ENCODE measurements around the gene PCMTD2.

The PCMTD2 gene

GRCh38 chr20:64239449-64240242, 15.9 kb upstream of the PCMTD2 start:
- FAIRE-seq, result no peak

GRCh38 chr20:64240243-64241015, 15.1 kb upstream of the PCMTD2 start:
- FAIRE-seq, result no peak

- FAIRE-seq, result no peak
Observed at GRCh38 chr20:64241061-64241460, 14.5 kb upstream of the PCMTD2 start.

GRCh38 chr20:64242003-64242796, 13.3 kb upstream of the PCMTD2 start:
- FAIRE-seq, result no peak

- FAIRE-seq, result no peak
Observed at GRCh38 chr20:64242797-64243475, 12.6 kb upstream of the PCMTD2 start.

DNA sequence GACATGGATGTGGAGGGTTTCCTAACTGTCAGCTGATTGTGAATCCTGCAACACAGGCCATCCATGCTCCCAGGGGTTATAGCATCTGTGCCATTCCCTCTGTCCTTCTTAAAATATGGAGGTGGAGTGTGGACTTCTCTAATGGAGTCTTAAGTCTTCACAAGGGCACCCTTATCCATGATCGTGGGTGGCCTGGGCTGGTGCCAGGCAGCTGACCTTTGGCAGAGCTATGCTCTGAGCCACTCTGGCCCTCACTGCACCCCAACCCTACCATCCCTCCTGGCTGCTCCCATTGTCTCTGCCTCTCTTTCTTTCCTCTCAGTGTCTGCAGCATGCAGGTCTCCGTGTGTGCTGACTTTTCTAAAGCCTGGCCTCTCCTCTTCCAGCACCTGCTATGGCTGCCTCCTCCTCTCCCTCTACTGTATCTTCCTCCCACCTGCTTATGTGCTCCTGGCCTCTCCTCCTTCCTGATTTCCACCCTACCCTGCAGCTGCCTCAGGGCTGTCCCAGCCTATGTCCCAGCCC, 11.2 kb upstream of the PCMTD2 start:
- FAIRE-seq, result no peak

- no peak for FAIRE-seq
Observed at GRCh38 chr20:64244870-64245603, 10.5 kb upstream of the PCMTD2 start.

- no peak for FAIRE-seq
Observed at GRCh38 chr20:64245746-64246595, 9.6 kb upstream of the PCMTD2 start.

GRCh38 chr20:64246616-64247306, 8.8 kb upstream of the PCMTD2 start:
- no peak for FAIRE-seq

DNA sequence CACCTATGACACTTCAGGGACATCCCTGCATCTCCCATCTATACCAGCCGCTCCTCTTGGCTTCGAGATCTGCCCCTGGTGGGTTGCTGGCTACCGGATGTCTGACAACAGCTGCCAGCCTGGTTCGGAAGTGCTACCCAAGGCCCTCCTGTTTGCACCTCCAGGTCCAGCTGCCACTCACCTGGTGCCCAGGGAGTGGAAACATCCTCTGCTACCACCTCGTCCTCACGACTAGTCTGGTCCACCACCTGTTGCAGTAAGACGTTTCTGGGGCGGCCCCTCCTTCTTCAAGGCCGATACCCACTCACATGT, 8.3 kb upstream of the PCMTD2 start:
- no peak for FAIRE-seq

DNA sequence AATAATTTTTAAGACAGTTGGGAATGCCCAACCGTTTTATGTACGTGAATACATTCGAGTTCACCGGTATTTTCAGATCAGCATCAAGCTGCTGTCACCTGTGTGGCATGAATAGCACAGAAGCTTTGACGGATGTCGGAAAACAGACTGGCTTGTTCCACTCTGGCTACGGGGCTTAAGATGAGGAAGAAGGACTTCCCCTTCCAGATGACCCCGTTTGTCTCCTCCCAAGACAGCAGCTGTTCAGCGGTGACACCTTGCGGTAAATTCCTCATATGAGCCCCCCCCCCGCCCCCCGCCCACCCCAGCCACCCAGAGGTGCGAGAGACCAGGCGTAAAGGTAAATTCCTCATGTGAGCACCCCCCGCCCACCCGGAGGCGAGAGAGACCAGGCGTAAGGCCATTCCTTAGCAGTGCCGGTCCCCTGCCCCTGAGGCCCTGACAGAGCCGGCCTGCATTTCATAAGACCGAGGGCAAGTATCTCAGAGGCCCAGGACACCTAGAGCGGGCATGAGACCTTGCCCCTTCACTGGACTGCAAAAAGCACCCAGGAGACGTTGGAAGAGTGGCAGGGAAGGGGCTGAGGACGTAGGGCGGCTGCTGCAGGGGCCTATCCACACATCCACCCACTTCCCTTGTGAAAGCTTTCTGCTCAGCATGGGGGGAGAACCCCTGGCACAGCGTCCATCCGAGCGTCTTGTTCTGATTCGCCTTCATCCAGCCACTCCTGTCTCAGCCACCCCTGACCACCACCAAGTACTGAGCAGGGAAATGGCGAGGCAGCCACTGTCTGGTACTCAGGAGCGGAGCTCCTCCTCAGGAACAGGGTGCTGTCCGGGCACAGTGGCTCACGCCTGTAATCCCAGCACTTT, 7.3 kb upstream of the PCMTD2 start:
- FAIRE-seq, result no peak

DNA sequence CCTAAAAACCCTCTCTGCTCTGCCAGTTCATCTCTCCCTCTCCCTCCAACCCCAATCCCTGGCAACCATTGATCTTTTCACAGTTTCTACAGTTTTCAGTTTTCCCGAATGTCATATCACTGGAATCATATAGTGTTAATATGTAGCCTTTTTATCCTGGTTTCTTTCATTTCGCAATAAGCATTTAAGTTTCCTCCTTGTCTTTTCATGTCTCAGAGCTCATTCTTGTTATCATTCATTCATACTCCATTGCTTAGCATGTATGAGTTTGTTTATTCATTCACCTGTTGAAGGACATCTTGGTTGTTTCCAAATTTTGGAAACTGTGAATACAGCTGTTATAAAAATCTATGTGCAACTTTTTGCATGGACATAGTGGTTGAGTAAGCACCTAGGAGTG, 5.5 kb upstream of the PCMTD2 start:
- no peak for FAIRE-seq

DNA sequence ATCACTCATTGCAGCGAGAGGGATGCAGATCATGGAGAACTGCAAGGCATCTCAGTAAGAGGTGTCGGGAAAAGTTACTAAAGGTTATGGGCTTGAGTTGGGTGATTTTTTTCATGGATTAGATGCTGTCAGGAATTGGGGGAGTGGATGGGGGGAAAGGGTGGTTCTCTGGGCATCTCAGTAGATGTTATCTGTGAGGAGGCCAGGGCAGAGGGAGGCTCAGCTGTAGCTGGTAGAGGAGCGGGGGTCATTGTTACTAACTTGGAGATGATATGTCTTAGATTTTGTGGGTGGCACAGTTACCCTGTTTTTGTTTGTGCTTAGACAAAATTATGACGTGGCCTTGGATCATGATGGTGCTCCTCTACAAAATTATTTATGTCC, 2.6 kb upstream of the PCMTD2 start:
- FAIRE-seq, result no peak

- no peak for FAIRE-seq
Observed at GRCh38 chr20:64253443-64253842, 2.1 kb upstream of the PCMTD2 start.

DNA sequence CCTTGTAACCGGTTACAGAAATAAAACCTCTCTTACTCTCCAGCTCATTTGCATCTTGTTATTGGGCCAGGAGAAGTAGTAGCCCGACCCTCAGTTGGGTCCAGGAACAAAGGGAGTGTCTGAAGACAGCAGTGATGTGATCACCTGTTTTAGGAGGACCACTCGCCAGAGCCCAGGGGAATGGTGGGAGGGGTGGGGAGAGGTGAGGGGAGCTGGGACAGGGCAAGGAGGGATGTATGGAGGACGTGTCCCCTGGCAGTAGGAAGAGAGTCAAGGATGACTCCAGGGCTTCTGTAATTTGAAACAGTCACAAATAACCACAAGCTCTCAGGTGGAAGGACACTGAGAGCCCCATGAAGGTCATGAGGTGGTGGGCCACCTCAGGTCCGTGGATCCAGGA, 1.4 kb upstream of the PCMTD2 start:
- no peak for FAIRE-seq

DNA sequence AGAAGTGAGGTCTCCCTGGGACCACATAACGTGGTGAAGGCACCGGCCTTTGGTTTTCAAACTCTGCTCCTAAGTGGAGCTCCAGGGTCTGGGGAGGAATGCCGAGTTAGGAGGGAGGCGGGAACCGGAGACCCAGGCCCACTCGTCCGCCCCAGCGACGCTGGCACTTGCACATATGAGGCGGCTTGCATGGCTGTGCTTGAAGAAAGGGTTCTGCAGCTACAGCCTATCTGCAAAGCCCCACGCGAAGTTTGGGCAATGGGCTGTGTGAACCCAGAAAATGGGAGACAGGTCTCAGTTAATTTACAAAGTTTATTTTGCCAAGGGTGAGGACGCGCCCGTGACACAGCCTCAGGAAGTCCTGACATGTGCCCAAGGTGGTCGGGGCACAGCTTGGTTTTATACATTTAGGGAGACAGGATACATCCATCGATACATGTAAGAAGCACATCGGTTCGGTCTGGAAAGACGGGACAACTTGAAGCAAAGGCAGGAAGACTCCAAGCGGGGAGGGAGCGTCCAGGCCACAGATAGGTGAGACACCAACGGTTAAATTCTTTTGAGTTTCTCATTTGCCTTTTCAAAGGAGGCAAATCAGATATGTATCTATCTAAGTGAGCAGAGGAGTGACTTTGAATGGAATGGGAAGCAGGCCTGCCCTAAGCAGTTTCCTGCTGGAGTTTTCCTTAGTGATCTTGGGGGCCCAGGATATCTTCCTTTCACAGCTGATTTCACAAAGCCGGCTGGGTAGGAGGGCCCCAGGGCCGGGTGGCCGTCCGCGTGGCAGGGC, 782 bp upstream of the PCMTD2 start:
- no peak for FAIRE-seq

- no peak for FAIRE-seq
Observed at GRCh38 chr20:64256282-64256935, 861 bp downstream of the PCMTD2 start.

DNA sequence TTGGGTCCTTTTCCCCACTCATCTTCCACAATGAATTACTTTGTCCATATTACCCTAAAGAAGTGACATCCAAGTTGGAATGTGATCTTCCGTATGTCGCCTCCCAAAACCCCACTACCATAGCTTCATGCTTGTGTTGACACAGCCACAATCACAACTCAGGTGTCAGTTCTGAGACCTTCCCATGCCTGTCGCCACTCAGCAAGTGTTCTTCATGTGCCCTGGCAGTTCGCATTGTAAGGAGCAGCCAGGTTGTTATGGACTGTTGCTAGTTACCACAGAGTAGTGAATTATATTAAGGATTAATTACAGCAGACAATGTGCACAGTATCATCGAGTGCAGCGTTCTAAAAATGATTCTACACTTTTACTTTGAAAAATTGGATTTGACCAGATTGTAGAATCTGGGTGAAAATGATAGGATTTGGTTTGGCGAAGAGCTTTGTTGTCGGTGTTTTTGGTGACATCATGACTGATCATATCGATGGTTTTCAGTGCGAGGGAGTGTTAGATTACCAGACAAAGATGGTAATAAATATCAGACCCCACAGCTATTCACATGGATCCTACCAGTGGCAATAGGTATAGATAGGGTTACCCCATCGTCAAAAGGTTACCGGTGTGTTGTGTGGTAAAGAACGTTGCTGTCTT, 1.7 kb downstream of the PCMTD2 start:
- FAIRE-seq, result no peak

Data from TTC549 (cell line).